UCSD-AML1 (cell line): ENCODE results near the gene SEMA6D.
"Not testable (repeated sequence)": the region's sequence is repeated elsewhere in the genome, so short reads cannot be mapped to it uniquely, and the experiment has no call there.

ENCODE experiments used
- DNase-seq: peaks from one replicate; lab custom pipeline; 2025; ENCODE audit not compliant: unreplicated experiment; lab: John Stamatoyannopoulos, UW

The SEMA6D gene

DNA sequence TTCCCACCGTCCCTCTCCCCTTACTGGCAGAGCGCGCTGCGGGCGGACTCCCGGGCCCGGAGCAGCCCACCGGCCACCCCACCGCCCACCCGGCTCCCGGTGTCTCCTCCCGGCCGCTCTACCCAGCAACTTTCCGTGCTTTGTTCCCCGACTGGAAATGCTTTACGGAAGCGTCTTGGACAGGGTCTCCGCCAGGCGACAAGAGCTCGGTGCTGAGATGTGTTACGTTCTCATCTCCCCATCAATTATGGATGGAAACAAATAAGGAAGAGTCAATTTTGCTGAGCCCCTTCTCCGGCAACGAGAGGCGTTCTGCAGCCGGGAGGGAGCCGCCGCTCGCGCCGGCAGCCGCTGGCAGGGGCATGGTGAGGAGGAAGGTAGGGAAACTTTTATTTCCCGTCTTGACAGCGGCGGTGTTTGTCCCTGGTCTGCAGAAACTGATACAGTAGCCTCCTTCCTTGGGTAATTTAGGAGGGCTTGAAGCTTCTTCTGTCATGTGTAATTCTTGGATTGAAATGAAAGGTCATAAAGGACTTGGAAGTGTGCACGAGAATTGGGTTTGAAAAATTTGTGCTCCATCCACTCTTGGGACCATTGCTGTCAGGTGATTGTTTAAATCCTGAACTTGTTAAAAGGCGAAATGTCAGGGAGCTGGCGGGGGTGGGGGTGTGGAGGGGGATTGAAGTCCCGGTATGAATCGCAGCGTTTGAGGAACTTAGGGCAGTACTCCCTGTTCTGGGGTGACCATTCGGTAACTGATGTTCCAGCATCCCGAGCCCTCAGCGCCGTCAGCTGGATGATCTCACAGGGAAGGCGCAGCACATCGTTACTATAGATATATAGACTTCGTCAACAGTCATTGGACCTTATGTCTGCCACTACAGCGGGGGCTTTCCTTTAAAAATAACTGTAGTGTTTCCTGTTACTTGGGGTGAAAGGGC, 1.5 kb downstream of the SEMA6D start:
- DNase-seq = no peak

GRCh38 chr15:47719730-47720129, 2.4 kb downstream of the SEMA6D start:
- no peak for DNase-seq

GRCh38 chr15:47720555-47720954, 3.2 kb downstream of the SEMA6D start:
- no peak for DNase-seq

- no peak for DNase-seq
These were observed 4.4 kb downstream of the SEMA6D start for GRCh38 chr15:47721676-47722075.

GRCh38 chr15:47724346-47724745, 7.0 kb downstream of the SEMA6D start:
- no peak for DNase-seq

DNA sequence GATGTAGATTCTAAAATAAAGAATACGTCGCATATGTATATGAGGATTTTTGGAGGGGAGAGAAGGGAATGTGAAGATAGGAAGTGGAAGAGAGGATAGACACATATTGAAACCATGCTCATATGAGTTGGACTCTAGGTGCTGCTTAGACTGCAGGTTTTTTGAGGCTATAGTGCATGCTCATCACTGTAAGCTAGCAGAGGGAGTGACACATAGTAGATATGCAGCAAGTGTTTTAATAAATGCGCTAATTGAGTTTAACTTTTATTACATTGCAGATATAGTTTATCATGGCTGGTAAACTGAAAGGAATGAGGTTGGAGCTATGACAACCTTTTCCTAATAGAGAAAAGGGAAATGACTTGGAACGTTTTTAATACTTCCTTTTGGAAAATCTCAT, 7.7 kb downstream of the SEMA6D start:
- DNase-seq = no peak

DNA sequence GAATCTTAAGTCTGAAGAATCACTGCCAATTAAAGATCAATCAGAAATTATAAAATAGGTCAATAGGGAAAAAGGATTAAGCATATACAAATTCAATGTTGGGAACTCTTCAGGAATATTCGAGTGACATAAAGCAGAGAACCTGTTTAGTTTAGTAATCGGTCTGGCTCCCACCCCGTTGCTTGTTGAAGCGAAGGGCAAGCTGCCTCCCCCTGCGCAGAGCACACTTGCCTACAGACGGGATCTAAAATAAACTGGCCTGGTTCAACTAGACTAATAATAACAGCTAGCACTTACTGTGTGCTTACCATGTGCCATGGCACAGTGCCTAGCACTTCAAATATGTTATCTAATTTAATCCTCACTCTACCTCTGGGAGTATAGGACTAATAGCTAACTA, 8.6 kb downstream of the SEMA6D start:
- no peak for DNase-seq

- DNase-seq = no peak
These were observed 9.1 kb downstream of the SEMA6D start for GRCh38 chr15:47726399-47726823.

DNA sequence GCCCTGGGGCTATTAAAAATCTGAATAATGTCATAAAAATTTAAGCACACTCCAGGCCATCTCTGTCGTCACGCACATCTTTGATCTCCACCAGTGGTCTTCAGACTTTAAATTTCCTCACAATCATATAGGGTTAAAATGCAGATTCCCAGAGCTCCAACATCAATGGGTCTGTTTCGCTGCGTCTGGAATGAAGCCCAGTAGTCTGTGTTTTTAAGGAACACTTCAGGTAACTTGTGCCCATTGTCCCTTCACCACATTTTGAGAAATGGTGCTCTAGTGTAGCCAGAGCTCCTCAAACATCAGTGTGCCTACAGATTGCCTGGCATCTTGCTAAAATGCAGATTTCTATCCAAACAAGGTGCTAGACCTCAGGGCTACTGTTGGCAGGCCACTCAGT, 9.8 kb downstream of the SEMA6D start:
- DNase-seq = no peak

DNA sequence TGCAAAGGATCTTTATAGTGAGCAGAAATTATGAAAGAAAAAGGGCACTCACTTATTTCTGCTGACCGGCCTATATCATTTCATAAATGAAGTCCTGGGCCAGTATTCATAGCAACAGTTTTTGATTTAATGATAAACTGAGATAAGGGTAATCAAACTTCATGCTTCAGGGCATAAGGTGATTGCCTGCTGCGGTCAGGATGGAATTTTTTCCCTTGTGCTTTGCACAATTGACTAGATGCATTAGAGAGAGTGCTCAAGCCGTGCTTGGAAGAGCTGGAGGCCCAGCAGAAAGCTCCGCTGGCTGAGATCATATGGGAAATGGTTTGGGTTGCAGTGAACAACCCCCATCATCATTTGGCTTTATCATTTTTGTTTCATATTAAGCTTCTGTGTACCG, 10.4 kb downstream of the SEMA6D start:
- DNase-seq = no peak

DNA sequence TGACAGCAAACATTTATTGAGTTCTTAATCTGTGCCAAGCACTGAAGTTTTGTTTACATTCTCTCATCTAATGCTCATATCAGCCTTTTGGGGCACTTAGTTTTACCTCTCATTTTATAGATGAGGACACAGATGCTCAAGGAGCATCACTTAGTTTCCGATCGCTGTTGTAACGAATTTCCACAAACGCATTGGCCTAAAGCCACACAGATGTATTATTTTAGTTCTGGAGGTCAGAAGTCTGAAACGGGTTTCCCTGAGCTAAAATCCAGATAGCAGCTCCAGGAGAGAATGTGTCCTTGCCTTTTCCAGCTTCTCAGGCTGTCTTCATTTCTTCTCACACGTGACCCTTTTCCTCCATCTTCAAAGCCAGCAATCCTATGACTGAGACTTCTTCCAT, 11.1 kb downstream of the SEMA6D start:
- no peak for DNase-seq

GRCh38 chr15:47728886-47729285, 11.6 kb downstream of the SEMA6D start:
- DNase-seq = no peak

DNA sequence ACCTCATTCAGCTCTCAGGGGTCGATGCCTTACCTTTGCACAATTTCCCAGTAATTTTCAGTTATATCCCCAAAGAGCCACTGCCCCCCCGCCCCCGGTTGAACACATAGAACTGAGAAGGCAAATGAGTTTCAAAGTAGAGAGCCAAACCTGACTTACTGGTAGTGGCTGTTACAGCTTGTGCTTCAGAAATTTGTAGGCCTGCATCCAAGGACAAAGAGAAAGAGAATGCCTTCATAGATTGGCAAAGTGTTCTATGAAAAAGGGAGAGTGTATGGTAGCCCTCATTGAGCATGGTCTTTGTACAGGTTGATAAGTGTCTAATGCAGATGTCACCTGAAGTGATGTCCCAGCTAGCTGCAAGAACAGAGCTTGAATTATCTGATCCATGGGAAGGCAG, 13.9 kb downstream of the SEMA6D start:
- no peak for DNase-seq

- DNase-seq = no peak
These were observed 14.9 kb downstream of the SEMA6D start for GRCh38 chr15:47732248-47732647.

- DNase-seq = no peak
These were observed 15.8 kb downstream of the SEMA6D start for GRCh38 chr15:47733085-47733484.

GRCh38 chr15:47736143-47736786, 19.0 kb downstream of the SEMA6D start:
- DNase-seq = no peak

DNA sequence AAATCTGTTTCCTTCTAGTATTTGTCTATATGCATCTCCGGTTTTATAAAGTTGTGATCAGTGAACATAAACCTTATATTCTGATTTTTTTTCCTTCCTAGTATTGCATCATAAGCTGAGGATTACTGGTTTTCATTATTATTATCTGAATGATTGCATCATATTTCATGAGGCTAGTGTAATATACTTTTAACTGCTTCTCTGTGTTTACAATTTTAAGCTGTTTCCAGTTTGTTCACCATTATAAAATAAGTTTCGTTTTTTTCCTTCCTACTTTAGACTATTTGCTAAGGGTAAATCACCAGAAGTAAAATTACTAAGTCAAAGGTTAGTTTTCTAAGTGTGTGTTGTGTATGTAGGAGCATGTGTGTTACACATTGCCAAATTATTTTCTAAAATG, 20.2 kb downstream of the SEMA6D start:
- DNase-seq = no peak

DNA sequence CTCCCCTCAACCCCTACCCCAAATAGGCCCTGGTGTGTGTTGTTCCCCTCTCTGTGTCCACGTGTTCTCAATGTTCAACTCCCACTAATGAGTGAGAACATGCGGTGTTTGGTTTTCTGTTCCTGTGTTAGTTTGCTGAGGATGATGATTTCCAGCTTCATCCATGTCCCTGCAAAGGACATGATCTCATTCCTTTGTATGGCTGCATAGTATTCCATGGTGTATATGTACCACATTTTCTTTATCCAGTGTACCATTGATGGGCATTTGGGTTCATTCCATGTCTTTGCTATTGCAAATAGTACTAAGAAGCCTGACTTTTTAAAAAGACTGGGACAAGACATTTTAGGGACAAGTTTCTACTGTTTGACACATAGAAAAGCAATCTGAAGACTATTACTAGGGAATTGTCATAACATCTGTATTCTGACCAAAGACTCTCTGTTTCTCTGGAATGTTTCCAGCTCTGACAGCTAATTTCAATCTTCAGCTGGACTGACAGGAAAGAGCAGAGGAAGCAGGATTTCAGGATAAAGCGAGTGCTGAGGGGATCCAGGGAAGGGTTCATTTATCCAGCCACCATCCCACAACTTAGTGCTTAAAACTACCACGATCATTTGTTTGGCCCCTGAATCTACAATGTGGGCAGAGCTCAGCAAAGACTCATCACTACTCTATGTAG, 21.0 kb downstream of the SEMA6D start:
- not testable (repeated sequence) for DNase-seq

GRCh38 chr15:47741082-47741481, 23.8 kb downstream of the SEMA6D start:
- no peak for DNase-seq

DNA sequence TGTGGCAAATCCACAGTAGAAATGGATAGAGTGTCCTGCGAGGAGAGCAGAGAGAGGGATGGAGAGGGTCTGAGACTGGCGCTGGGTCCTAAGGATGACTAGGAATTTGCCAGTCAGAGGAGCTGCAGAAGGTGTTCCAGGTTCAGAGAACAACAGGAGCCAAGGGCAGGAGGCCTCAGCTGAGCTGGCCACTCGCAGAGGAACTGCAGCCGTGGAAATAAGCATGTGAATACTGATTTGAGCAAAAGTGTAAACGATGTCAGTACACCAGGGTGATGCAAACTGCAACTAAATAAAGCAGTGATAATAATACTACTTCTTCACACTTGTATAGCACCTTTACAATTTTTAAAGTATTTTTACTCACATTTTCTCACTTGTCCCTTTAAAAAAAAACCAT, 24.6 kb downstream of the SEMA6D start:
- DNase-seq = no peak

DNA sequence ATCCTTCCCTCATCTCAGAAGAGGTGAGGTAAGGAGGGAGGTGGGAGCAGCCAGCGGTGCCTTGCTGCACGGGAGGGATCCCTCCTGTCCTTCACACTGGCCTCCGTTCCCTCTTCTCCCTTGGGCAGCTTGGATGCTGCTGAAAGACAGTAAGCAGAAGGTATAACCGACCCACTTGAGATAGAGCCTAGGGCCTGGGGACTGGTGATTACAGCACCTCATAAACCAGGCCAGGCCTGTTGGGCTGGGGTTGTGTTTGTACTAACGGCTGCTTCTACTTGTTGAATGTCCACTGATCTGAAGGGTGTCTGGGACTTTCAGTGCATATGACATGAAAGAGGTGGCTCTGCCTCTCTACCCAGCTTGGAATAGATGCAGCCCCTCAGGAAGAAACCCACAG, 25.0 kb downstream of the SEMA6D start:
- no peak for DNase-seq

DNA sequence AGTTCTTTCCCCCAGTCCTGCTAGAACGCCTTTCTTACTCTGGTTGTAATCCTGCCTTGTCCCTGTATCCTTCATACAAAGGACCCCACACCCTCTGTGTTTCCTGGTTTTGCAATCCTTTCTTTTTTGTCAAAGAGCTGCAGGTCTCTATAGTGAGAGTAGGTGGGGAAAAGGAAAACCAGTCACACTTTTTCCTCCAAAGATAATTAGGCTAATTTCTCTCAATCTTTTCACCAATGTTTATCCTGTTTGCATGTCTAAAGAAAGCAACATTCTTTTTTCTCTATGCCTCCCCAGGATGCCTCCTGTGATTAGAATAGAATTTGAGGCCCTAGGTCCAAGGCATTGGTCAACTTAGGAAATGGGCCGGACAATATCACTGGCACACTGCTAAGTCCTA, 25.4 kb downstream of the SEMA6D start:
- no peak for DNase-seq
